Adrenal gland (tissue), 5 donors: ENCODE data around the gene IMMP2L.

Source experiments
- CTCF ChIP-seq, 6 experiments: fragments of 450-650 bp in 4 of 6; fragments of 200-600 bp in 2 of 6; sonication (generic) in 1 of 6; IDR thresholded peaks; 1 replicate in 5 of 6; 2 replicates in 1 of 6; pipeline versions ENCODE4 v1.5.1 to v1.8.0; 2016 to 2021; ENCODE audit warnings: antibody characterized with exemption in 6 of 6, mild to moderate bottlenecking in 2 of 6, moderate library complexity in 1 of 6
- POLR2A ChIP-seq, 2 donors: fragments of 450-650 bp; IDR thresholded peaks; one replicate each; pipeline ENCODE4 v1.6.1; 2017; ENCODE audit warnings: antibody characterized with exemption in 2 of 2, mild to moderate bottlenecking in 2 of 2, moderate library complexity in 1 of 2
- donor health status: DM: no; HTN: no; CAD: no.

- TF ChIP-seq CTCF (IDR thresholded peaks at IDR 0.05) = no peak
- TF ChIP-seq POLR2A (IDR thresholded peaks at IDR 0.05) = no peak
Measured at GRCh38 chr7:111571720-111572119, 9.4 kb upstream of the IMMP2L start.
